A549 (cell line): ENCODE results near the gene COBLL1. TPM values are rescaled to one million over a fixed set of nuclear protein-coding genes. Genes with fewer than 3 reads are reported as not detected.

Experiments used
- ATAC-seq, 2 experiments: fragments of 200-7000 bp in 1 of 2; fragments of >200 bp in 1 of 2; cut with Nextera tagmentation in 1 of 2; cut with Tn5 transposase in 1 of 2; 3 replicates each; pipeline versions ENCODE4 v1.8.0 to v1.9.1; 2018 to 2020; ENCODE audit warnings: mild to moderate bottlenecking in 1 of 2, moderate library complexity in 1 of 2
- CTCF ChIA-PET: fragments of 300-600 bp; sonication (Branson Sonifier 250); formaldehyde crosslinking; extraction: SDS; loops from one replicate; lab custom pipeline; 2021; ENCODE audit warnings: antibody characterized with exemption, inconsistent platforms; lab: Yijun Ruan, JAX
- POLR2A ChIA-PET: fragments of 350-600 bp; formaldehyde crosslinking; extraction: SDS; loops from one replicate; lab custom pipeline; 2021; ENCODE audit warnings: antibody characterized with exemption, inconsistent platforms; lab: Yijun Ruan, JAX
- DNase-seq, 2 experiments: peaks; one replicate each; pipeline versions ENCODE4 v3.0.0 to v3.0.0-alpha.2; 2011 to 2016; ENCODE audit warnings: low read depth in 1 of 2, low spot score in 1 of 2
- FAIRE-seq: peaks from 2 replicates; lab custom pipeline; 2011; peaks lifted over from hg19 to GRCh38; lab: Jason Lieb, UNC
- H3K27ac ChIP-seq, 2 experiments: fragments of >200 bp; sonication (Bioruptor Twin); formaldehyde crosslinking; 3 replicates each; pipeline ENCODE4 v1.5.1; 2016 to 2017
- H3K4me1 ChIP-seq: fragments of >200 bp; sonication (Bioruptor Twin); formaldehyde crosslinking; 3 replicates; pipeline ENCODE4 v1.6.1; 2016
- H3K4me2 ChIP-seq: fragments of >200 bp; sonication (Bioruptor Twin); formaldehyde crosslinking; 3 replicates; pipeline ENCODE4 v1.6.1; 2016
- H3K4me3 ChIP-seq: fragments of >200 bp; sonication (Bioruptor Twin); formaldehyde crosslinking; 3 replicates; pipeline ENCODE4 v1.5.1; 2016
- H3K9me3 ChIP-seq: fragments of >200 bp; sonication (Bioruptor Twin); formaldehyde crosslinking; 3 replicates; pipeline ENCODE4 v1.6.1; 2016
- CBX2 ChIP-seq: fragments of 200-600 bp; sonication (generic); IDR thresholded peaks from 2 replicates; pipeline ENCODE4 v1.6.1; 2016; ENCODE audit warnings: low read depth, mild to moderate bottlenecking, borderline replicate concordance
- CEBPB ChIP-seq, 2 experiments: fragments of >200 bp in 1 of 2; sonication (Bioruptor Twin) in 1 of 2; formaldehyde crosslinking in 1 of 2; IDR thresholded peaks; 2 replicates each; pipeline ENCODE4 v1.6.1; 2012 to 2016
- CHD2 ChIP-seq: fragments of 150-350 bp; IDR thresholded peaks from 2 replicates; pipeline ENCODE4 v1.6.1; 2014; ENCODE audit warnings: low read length; ENCODE audit not compliant: partially characterized antibody
- EP300 ChIP-seq, 2 experiments: fragments of >200 bp; sonication (Bioruptor Twin); formaldehyde crosslinking; IDR thresholded peaks; 2 replicates in 1 of 2; 3 replicates in 1 of 2; pipeline ENCODE4 v1.6.1; 2016 to 2017
- FOXS1 ChIP-seq: fragments of 250-450 bp; sonication (Bioruptor Pico); IDR thresholded peaks from 2 replicates; pipeline ENCODE4 v1.5.0; 2020; ENCODE audit warnings: mild to moderate bottlenecking, moderate library complexity
- HDAC2 ChIP-seq: fragments of 200-600 bp; sonication (generic); IDR thresholded peaks from 2 replicates; pipeline ENCODE4 v1.6.1; 2016
- HOXB13 ChIP-seq: fragments of 250-450 bp; sonication (Bioruptor Pico); IDR thresholded peaks from 2 replicates; pipeline ENCODE4 v1.5.0; 2020; ENCODE audit warnings: low read depth, mild to moderate bottlenecking, moderate library complexity
- HOXB5 ChIP-seq: fragments of 250-450 bp; sonication (Bioruptor Pico); IDR thresholded peaks from 2 replicates; pipeline ENCODE4 v1.5.0; 2020; ENCODE audit warnings: mild to moderate bottlenecking, moderate library complexity
- MAFK ChIP-seq: fragments of 450-650 bp; IDR thresholded peaks from 2 replicates; pipeline ENCODE4 v1.6.1; 2014; ENCODE audit not compliant: partially characterized antibody
- MAZ ChIP-seq: fragments of 150-350 bp; IDR thresholded peaks from 2 replicates; pipeline ENCODE4 v1.6.1; 2014; ENCODE audit warnings: antibody characterized with exemption, low read depth, low read length, borderline replicate concordance
- MYC ChIP-seq: IDR thresholded peaks from 2 replicates; pipeline ENCODE4 v1.6.1; 2012; ENCODE audit warnings: mild to moderate bottlenecking, inconsistent platforms, low read length, improper control_type of control experiment, borderline replicate concordance
- NR3C1 ChIP-seq: fragments of >200 bp; sonication (Bioruptor Twin); formaldehyde crosslinking; IDR thresholded peaks from 3 replicates; pipeline ENCODE4 v1.6.1; 2017
- ZFP36 ChIP-seq: fragments of 450-650 bp; IDR thresholded peaks from 2 replicates; pipeline ENCODE4 v1.6.1; 2014; ENCODE audit warnings: borderline replicate concordance; ENCODE audit not compliant: partially characterized antibody
- ZNF302 ChIP-seq: fragments of 250-450 bp; sonication (Bioruptor Pico); IDR thresholded peaks from 2 replicates; pipeline ENCODE4 v1.9.0; 2021; ENCODE audit warnings: inconsistent platforms, mild to moderate bottlenecking, moderate library complexity
- WGBS: methylation state at CpG from one replicate; pipeline ENCODE4 v1.1.6; 2017; ENCODE audit errors: missing lambda C conversion rate; 5-methylcytosine and 5-hydroxymethylcytosine counted together
- polyA plus RNA-seq, 4 experiments: library from polyadenylated mRNA; depleted of rRNA in 3 of 4; stranded (reverse); fragments of >200 nt; fragmentation: RNase III in 1 of 4; extraction: RNeasy Plus Mini Kit Qiagen cat#74134 plus additional on column Dnase treatment in 1 of 4; gene quantifications; 2 replicates in 3 of 4; 3 replicates in 1 of 4; pipeline ENCODE4 v1.2.3, GENCODE V29; 2011 to 2017
- TF ChIP-seq, protein P1 (sequence below): fragments of 250-450 bp; sonication (Bioruptor Pico); IDR thresholded peaks from 2 replicates; pipeline ENCODE4 v1.5.0; 2020; ENCODE audit warnings: low read depth, mild to moderate bottlenecking, moderate library complexity
- TF ChIP-seq, protein P2 (sequence below): fragments of >200 bp; sonication (Bioruptor Twin); formaldehyde crosslinking; IDR thresholded peaks from 3 replicates; pipeline ENCODE4 v1.6.1; 2016
- TF ChIP-seq, protein P3 (sequence below): fragments of 250-450 bp; sonication (Bioruptor Pico); IDR thresholded peaks from 2 replicates; pipeline ENCODE4 v1.5.0; 2021; ENCODE audit warnings: mild to moderate bottlenecking, moderate library complexity, borderline replicate concordance
- TF ChIP-seq, protein P4 (sequence below): fragments of 200-600 bp; sonication (generic); IDR thresholded peaks from 2 replicates; pipeline ENCODE4 v1.6.1; 2016; ENCODE audit warnings: antibody characterized with exemption, mild to moderate bottlenecking, moderate library complexity
- TF ChIP-seq, protein P5 (sequence below): fragments of >200 bp; sonication (Bioruptor Twin); formaldehyde crosslinking; IDR thresholded peaks from 2 replicates; pipeline ENCODE4 v1.6.1; 2016
- TF ChIP-seq, protein P6 (sequence below): fragments of 450-650 bp; IDR thresholded peaks from 2 replicates; pipeline ENCODE4 v1.6.1; 2014; ENCODE audit warnings: antibody characterized with exemption

COBLL1 gene
- polyA plus RNA-seq, 2 of the 4 experiments (the other 2 are of a cell fraction), result 2.6 to 5.3 TPM

DNA sequence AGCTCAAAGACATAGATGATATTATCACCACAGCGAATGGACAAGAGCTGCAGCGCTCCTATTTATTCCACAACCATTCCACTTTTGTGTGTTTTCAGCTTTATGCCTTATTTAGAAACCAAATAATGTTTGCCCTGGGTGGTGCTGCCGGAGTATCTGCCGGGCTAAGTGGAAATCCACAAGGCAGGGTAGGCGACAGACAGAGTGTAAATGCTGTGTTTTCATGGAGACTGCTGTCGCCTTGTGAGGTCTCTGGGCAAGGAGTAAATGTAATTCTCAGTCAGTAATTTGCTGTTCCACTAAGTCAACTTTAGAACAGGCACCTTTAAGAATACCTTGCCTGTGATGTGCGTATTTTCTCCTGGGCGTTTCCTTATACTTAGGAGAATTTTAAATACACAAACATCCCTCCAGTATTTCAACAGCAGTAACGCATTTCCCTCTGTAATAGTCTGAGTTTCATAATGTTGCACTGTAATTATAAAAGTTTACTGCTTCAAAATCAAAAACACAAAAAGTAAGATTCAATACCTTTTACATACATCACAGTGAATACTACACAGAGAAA lies 60.9 kb downstream of the COBLL1 start:
- Histone ChIP-seq H3K4me2 (no peak overlapping the region), H3K4me1 (no peaks in the 10 kb centered on the region), H3K27ac (no peak overlapping the region), H3K9me3 (no peaks in the 10 kb centered on the region), H3K4me3 (no peak overlapping the region)
- CTCF ChIA-PET, result no interaction called here
- TF ChIP-seq HDAC2 (no peak), HOXB13 (no peak), MAZ (no peak), MAFK (no peak), EP300 (IDR thresholded peaks at IDR 0.05) (no peak), HOXB5 (CRISPR knock-in tag) (no peak), CHD2 (no peak), FOXS1 (CRISPR knock-in tag) (no peak), NR3C1 (no peak), ZFP36 (no peak), CBX2 (no peak)
- TF ChIP-seq, protein P1, sequence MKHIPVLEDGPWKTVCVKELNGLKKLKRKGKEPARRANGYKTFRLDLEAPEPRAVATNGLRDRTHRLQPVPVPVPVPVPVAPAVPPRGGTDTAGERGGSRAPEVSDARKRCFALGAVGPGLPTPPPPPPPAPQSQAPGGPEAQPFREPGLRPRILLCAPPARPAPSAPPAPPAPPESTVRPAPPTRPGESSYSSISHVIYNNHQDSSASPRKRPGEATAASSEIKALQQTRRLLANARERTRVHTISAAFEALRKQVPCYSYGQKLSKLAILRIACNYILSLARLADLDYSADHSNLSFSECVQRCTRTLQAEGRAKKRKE (CRISPR knock-in tag), result no peak
- TF ChIP-seq, protein P2, sequence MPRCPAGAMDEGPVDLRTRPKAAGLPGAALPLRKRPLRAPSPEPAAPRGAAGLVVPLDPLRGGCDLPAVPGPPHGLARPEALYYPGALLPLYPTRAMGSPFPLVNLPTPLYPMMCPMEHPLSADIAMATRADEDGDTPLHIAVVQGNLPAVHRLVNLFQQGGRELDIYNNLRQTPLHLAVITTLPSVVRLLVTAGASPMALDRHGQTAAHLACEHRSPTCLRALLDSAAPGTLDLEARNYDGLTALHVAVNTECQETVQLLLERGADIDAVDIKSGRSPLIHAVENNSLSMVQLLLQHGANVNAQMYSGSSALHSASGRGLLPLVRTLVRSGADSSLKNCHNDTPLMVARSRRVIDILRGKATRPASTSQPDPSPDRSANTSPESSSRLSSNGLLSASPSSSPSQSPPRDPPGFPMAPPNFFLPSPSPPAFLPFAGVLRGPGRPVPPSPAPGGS, result no peak
- TF ChIP-seq, protein P3, sequence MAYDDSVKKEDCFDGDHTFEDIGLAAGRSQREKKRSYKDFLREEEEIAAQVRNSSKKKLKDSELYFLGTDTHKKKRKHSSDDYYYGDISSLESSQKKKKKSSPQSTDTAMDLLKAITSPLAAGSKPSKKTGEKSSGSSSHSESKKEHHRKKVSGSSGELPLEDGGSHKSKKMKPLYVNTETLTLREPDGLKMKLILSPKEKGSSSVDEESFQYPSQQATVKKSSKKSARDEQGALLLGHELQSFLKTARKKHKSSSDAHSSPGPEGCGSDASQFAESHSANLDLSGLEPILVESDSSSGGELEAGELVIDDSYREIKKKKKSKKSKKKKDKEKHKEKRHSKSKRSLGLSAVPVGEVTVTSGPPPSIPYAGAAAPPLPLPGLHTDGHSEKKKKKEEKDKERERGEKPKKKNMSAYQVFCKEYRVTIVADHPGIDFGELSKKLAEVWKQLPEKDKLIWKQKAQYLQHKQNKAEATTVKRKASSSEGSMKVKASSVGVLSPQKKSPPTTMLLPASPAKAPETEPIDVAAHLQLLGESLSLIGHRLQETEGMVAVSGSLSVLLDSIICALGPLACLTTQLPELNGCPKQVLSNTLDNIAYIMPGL (CRISPR knock-in tag), result no peak
- TF ChIP-seq, protein P4, sequence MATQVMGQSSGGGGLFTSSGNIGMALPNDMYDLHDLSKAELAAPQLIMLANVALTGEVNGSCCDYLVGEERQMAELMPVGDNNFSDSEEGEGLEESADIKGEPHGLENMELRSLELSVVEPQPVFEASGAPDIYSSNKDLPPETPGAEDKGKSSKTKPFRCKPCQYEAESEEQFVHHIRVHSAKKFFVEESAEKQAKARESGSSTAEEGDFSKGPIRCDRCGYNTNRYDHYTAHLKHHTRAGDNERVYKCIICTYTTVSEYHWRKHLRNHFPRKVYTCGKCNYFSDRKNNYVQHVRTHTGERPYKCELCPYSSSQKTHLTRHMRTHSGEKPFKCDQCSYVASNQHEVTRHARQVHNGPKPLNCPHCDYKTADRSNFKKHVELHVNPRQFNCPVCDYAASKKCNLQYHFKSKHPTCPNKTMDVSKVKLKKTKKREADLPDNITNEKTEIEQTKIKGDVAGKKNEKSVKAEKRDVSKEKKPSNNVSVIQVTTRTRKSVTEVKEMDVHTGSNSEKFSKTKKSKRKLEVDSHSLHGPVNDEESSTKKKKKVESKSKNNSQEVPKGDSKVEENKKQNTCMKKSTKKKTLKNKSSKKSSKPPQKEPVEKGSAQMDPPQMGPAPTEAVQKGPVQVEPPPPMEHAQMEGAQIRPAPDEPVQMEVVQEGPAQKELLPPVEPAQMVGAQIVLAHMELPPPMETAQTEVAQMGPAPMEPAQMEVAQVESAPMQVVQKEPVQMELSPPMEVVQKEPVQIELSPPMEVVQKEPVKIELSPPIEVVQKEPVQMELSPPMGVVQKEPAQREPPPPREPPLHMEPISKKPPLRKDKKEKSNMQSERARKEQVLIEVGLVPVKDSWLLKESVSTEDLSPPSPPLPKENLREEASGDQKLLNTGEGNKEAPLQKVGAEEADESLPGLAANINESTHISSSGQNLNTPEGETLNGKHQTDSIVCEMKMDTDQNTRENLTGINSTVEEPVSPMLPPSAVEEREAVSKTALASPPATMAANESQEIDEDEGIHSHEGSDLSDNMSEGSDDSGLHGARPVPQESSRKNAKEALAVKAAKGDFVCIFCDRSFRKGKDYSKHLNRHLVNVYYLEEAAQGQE, result no peak
- DNase-seq (no peak), ATAC-seq (no peak), FAIRE-seq (no peak)
- 84% methylated on average over 9 of the region's 9 CpGs for WGBS
- POLR2A ChIA-PET, result no interaction called here

DNA sequence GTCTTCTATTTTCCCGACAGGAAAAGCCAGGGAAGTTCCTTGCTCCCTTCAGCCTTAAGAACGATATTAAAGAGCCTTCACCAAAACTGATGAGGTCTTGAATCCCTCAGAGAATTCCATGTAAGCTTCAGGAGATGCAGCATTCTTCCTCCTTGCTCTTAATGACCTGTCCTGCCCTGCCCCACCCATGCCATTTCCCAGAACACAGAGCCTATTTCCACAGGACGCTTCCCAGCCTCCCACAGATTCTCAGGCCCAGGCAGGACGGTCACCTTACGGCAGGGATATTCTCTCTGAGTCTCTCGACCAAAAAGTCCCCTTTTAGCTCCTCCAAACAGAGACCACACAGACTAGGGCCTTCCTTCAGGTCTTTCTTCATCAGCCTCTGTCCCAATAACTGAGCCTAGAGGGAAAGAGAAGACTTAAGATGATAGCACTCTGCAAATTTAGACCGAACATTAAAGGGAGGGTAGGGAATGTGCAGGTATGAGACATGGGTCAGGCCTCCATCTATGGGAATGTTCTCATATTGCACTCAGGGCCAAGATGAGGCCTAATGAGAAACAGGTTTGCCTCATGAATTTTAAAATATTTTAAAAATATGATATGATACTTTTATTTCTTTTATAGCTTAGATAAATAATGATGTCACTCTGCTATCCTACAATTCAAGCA lies 62.1 kb downstream of the COBLL1 start:
- Histone ChIP-seq H3K27ac (no peak overlapping the region), H3K9me3 (no peaks in the 10 kb centered on the region), H3K4me3 (no peak overlapping the region), H3K4me1 (no peaks in the 10 kb centered on the region), H3K4me2 (no peak overlapping the region)
- ATAC-seq (no peak), DNase-seq (no peak), FAIRE-seq (no peak)
- TF ChIP-seq CEBPB (IDR thresholded peaks at IDR 0.05) (no peak), ZFP36 (no peak), ZNF302 (no peak), MYC (no peak)
- TF ChIP-seq, protein P5, sequence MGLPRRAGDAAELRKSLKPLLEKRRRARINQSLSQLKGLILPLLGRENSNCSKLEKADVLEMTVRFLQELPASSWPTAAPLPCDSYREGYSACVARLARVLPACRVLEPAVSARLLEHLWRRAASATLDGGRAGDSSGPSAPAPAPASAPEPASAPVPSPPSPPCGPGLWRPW, result no peak
- TF ChIP-seq, protein P6, sequence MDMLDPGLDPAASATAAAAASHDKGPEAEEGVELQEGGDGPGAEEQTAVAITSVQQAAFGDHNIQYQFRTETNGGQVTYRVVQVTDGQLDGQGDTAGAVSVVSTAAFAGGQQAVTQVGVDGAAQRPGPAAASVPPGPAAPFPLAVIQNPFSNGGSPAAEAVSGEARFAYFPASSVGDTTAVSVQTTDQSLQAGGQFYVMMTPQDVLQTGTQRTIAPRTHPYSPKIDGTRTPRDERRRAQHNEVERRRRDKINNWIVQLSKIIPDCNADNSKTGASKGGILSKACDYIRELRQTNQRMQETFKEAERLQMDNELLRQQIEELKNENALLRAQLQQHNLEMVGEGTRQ, result no peak
- WGBS, result 80% methylated on average over 7 of the region's 7 CpGs
- ChIA-PET CTCF (interaction anchor here (0.9 kb wide), 1 partner anchor 17 kb away, joined by 3 read pairs; no protein-coding TSS in a partner anchor), POLR2A (no interaction called here)
